ENCODE results near the gene FUBP3. TPM values are rescaled to one million over a fixed set of nuclear protein-coding genes. Genes with fewer than 3 reads are reported as not detected.

The FUBP3 gene
- total and polyA plus RNA-seq, 2 experiments from 2014 or later: 42.5 to 74.8 TPM

GRCh38 chr9:130563797-130564196, 15.6 kb upstream of the FUBP3 start:
- Histone ChIP-seq H4K20me1 (replicated peaks; ENCODE audit: insufficient read depth) (no peaks in the 10 kb centered on the region), H3K4me1 (ENCODE audit: insufficient read depth) (no peaks in the 10 kb centered on the region), H3K4me2 (no peak overlapping the region), H3K27ac (ENCODE audit: low read depth) (no peak overlapping the region), H3K79me2 (replicated peaks; ENCODE audit: insufficient read depth) (no peaks in the 10 kb centered on the region), H3K27me3 (ENCODE audit: insufficient read depth) (no peaks in the 10 kb centered on the region), H3K9me2 (ENCODE audit: insufficient read depth) (peaks cover 4% of the 10 kb centered on the region; the same call in 1 of the 2 replicates), H3K4me3 (no peak overlapping the region), H3K36me3 (ENCODE audit: insufficient read depth) (no peaks in the 10 kb centered on the region), H3F3A (replicated peaks; ENCODE audit: low read depth) (no peaks in the 10 kb centered on the region), H2AFZ (no peak overlapping the region)
- ATAC-seq (no peak), DNase-seq (ENCODE audit: low spot score) (no peak)
- no peak overlapping the region for H3K4me3 Mint-ChIP-seq
- TF ChIP-seq ZNF462 (CRISPR knock-in tag; IDR thresholded peaks at IDR 0.05) (no peak), EZH2 (IDR thresholded peaks at IDR 0.05; ENCODE audit: low read depth, unreplicated experiment) (no peak), NANOG (IDR thresholded peaks at IDR 0.05; ENCODE audit: borderline replicate concordance) (no peak), STAT1 (IDR thresholded peaks at IDR 0.05; ENCODE audit: unreplicated experiment) (no peak), JUNB (IDR thresholded peaks at IDR 0.05; ENCODE audit: unreplicated experiment) (no peak), CREB1 (CRISPR knock-in tag; IDR thresholded peaks at IDR 0.05; ENCODE audit: low read depth) (no peak), ZNF114 (CRISPR knock-in tag; IDR thresholded peaks at IDR 0.05) (no peak), POLR2AphosphoS5 (IDR thresholded peaks at IDR 0.05; ENCODE audit: low read depth) (no peak), EZH2phosphoT487 (IDR thresholded peaks at IDR 0.05; ENCODE audit: unreplicated experiment) (no peak), REST (IDR thresholded peaks at IDR 0.05; ENCODE audit: unreplicated experiment) (no peak), ZNF331 (CRISPR knock-in tag; IDR thresholded peaks at IDR 0.05; ENCODE audit: low read depth) (no peak), CTCF (conservative IDR thresholded peaks at IDR 0.05; ENCODE audit: low read depth in 2 of 2) (no peak), ETS1 (IDR thresholded peaks at IDR 0.05) (no peak)
- no peaks in the 10 kb centered on the region for H3K4me1 Mint-ChIP-seq
- H3K36me3 Mint-ChIP-seq (ENCODE audit: low read depth): no peaks in the 10 kb centered on the region
- no peaks in the 10 kb centered on the region for H3K9me3 Mint-ChIP-seq
- peaks cover 10% of the 10 kb centered on the region for H3K27me3 Mint-ChIP-seq (ENCODE audit: insufficient read depth, low read depth, poor library complexity)
- H3K27ac Mint-ChIP-seq: no peak overlapping the region
